Mesendoderm (in vitro differentiated cells): ENCODE results near the gene GNAZ.

Experiments
- DNase-seq: peaks from one replicate; pipeline ENCODE4 v3.0.0; 2013
- H2AK5ac ChIP-seq: 2 replicates; pipeline ENCODE4 v1.6.1; 2013; ENCODE audit warnings: low read length, inconsistent platforms
- H2BK120ac ChIP-seq: 2 replicates; pipeline ENCODE4 v1.6.1; 2013; ENCODE audit warnings: low read depth, mild to moderate bottlenecking, low read length, moderate library complexity, mixed read lengths
- H2BK15ac ChIP-seq: replicated peaks from 2 replicates; pipeline ENCODE4 v1.6.1; 2013; ENCODE audit warnings: low read depth, mild to moderate bottlenecking, moderate library complexity
- H2BK5ac ChIP-seq: 2 replicates; pipeline ENCODE4 v1.6.1; 2013; ENCODE audit warnings: low read length, inconsistent platforms
- H3K18ac ChIP-seq: 2 replicates; pipeline ENCODE4 v1.6.1; 2013; ENCODE audit warnings: mild to moderate bottlenecking, low read length, mixed read lengths
- H3K23ac ChIP-seq: one replicate; pipeline ENCODE4 v1.6.1; 2013; ENCODE audit warnings: low read length
- H3K27ac ChIP-seq: 2 replicates; pipeline ENCODE4 v1.5.1; 2013; ENCODE audit warnings: low read depth, mild to moderate bottlenecking, inconsistent platforms, low read length, moderate library complexity
- H3K27me3 ChIP-seq: 2 replicates; pipeline ENCODE4 v1.6.1; 2013; ENCODE audit warnings: low read length, control low read depth, mild to moderate bottlenecking, inconsistent platforms; ENCODE audit not compliant: insufficient read depth, poor library complexity
- H3K36me3 ChIP-seq: 2 replicates; pipeline ENCODE4 v1.6.1; 2013; ENCODE audit warnings: low read length, inconsistent platforms; ENCODE audit not compliant: control insufficient read depth, insufficient read depth
- H3K4ac ChIP-seq: one replicate; pipeline ENCODE4 v1.6.1; 2013; ENCODE audit warnings: low read depth, mild to moderate bottlenecking, low read length, moderate library complexity
- H3K4me1 ChIP-seq: 2 replicates; pipeline ENCODE4 v1.6.1; 2013; ENCODE audit warnings: low read depth, low read length, inconsistent platforms; ENCODE audit not compliant: control insufficient read depth
- H3K4me2 ChIP-seq: 2 replicates; pipeline ENCODE4 v1.6.1; 2013; ENCODE audit warnings: low read length
- H3K4me3 ChIP-seq: 2 replicates; pipeline ENCODE4 v1.5.1; 2013; ENCODE audit warnings: mild to moderate bottlenecking, low read length
- H3K56ac ChIP-seq: one replicate; pipeline ENCODE4 v1.6.1; 2013; ENCODE audit warnings: low read length
- H3K79me1 ChIP-seq: 2 replicates; pipeline ENCODE4 v1.6.1; 2013; ENCODE audit warnings: low read length, inconsistent platforms
- H3K79me2 ChIP-seq: 2 replicates; pipeline ENCODE4 v1.6.1; 2013; ENCODE audit warnings: mild to moderate bottlenecking, low read length; ENCODE audit not compliant: control insufficient read depth, insufficient read depth
- H3K9ac ChIP-seq: 2 replicates; pipeline ENCODE4 v1.6.1; 2013; ENCODE audit warnings: low read length, inconsistent platforms
- H4K5ac ChIP-seq: one replicate; pipeline ENCODE4 v1.6.1; 2013; ENCODE audit warnings: low read length
- H4K8ac ChIP-seq: one replicate; pipeline ENCODE4 v1.6.1; 2013; ENCODE audit warnings: low read depth, mild to moderate bottlenecking, control low read depth, low read length, moderate library complexity
- WGBS: extraction: QIAGEN DNeasy Blood & Tissue Kit; methylation state at CpG from one replicate; pipeline ENCODE4 v1.1.7; 2013; ENCODE audit warnings: low lambda C conversion rate, missing lambda C conversion rate; ENCODE audit not compliant: insufficient coverage; ENCODE audit errors: extremely low coverage; 5-methylcytosine and 5-hydroxymethylcytosine counted together

The GNAZ gene

GRCh38 chr22:23140385-23140784 lies 70.1 kb downstream of the GNAZ start:
- Histone ChIP-seq H3K79me1 (no peaks in the 10 kb centered on the region), H2BK15ac (no peak overlapping the region), H2AK5ac (no peak overlapping the region), H3K27ac (no peak overlapping the region), H3K4me2 (no peak overlapping the region), H3K27me3 (no peaks in the 10 kb centered on the region), H3K9ac (no peak overlapping the region), H2BK5ac (no peak overlapping the region), H3K4ac (no peak overlapping the region), H4K8ac (no peak overlapping the region), H3K23ac (no peak overlapping the region), H2BK120ac (no peak overlapping the region), H3K18ac (no peak overlapping the region), H3K56ac (no peak overlapping the region), H3K79me2 (no peaks in the 10 kb centered on the region), H4K5ac (no peak overlapping the region), H3K4me1 (peaks cover 2% of the 10 kb centered on the region), H3K36me3 (no peaks in the 10 kb centered on the region), H3K4me3 (no peak overlapping the region)
- no peak for DNase-seq

GRCh38 chr22:23142546-23143105 lies 72.3 kb downstream of the GNAZ start:
- H3K4me3 ChIP-seq: no peak overlapping the region
- H3K27ac ChIP-seq: no peak overlapping the region
- no peak overlapping the region for H2BK15ac ChIP-seq
- H3K27me3 ChIP-seq: no peaks in the 10 kb centered on the region
- no peak overlapping the region for H3K4me2 ChIP-seq
- H3K23ac ChIP-seq: no peak overlapping the region
- no peak overlapping the region for H4K5ac ChIP-seq
- no peaks in the 10 kb centered on the region for H3K36me3 ChIP-seq
- no peak overlapping the region for H2BK5ac ChIP-seq
- peaks cover 2% of the 10 kb centered on the region for H3K4me1 ChIP-seq
- no CpG with 5 or more reads among the region's 9 CpGs for WGBS
- no peak overlapping the region for H2BK120ac ChIP-seq
- no peak overlapping the region for H3K56ac ChIP-seq
- H3K79me1 ChIP-seq: no peaks in the 10 kb centered on the region
- no peak for DNase-seq
- H3K18ac ChIP-seq: no peak overlapping the region
- H3K79me2 ChIP-seq: no peaks in the 10 kb centered on the region
- H4K8ac ChIP-seq: no peak overlapping the region
- no peak overlapping the region for H3K4ac ChIP-seq
- H2AK5ac ChIP-seq: no peak overlapping the region
- H3K9ac ChIP-seq: no peak overlapping the region

GRCh38 chr22:23143119-23143518 lies 72.8 kb downstream of the GNAZ start:
- Histone ChIP-seq H2BK120ac (no peak overlapping the region), H3K23ac (no peak overlapping the region), H3K56ac (no peak overlapping the region), H3K36me3 (no peaks in the 10 kb centered on the region), H3K4me1 (peaks cover 2% of the 10 kb centered on the region), H3K4me2 (no peak overlapping the region), H2AK5ac (no peak overlapping the region), H3K4me3 (no peak overlapping the region), H3K18ac (no peak overlapping the region), H3K79me2 (no peaks in the 10 kb centered on the region), H2BK5ac (no peak overlapping the region), H4K8ac (no peak overlapping the region), H3K79me1 (no peaks in the 10 kb centered on the region), H3K27ac (no peak overlapping the region), H3K27me3 (no peaks in the 10 kb centered on the region), H2BK15ac (no peak overlapping the region), H3K9ac (no peak overlapping the region), H3K4ac (no peak overlapping the region), H4K5ac (no peak overlapping the region)
- no CpG with 5 or more reads among the region's 1 CpG for WGBS
- no peak for DNase-seq

GRCh38 chr22:23144432-23144831 lies 74.1 kb downstream of the GNAZ start:
- Histone ChIP-seq H3K56ac (no peak overlapping the region), H3K27me3 (no peaks in the 10 kb centered on the region), H3K4me1 (peaks cover 2% of the 10 kb centered on the region), H3K79me2 (no peaks in the 10 kb centered on the region), H2AK5ac (no peak overlapping the region), H3K36me3 (no peaks in the 10 kb centered on the region), H3K4ac (no peak overlapping the region), H4K8ac (no peak overlapping the region), H3K4me2 (no peak overlapping the region), H3K9ac (no peak overlapping the region), H4K5ac (no peak overlapping the region), H3K79me1 (no peaks in the 10 kb centered on the region), H2BK120ac (no peak overlapping the region), H3K27ac (no peak overlapping the region), H3K4me3 (no peak overlapping the region), H3K23ac (no peak overlapping the region), H2BK5ac (no peak overlapping the region), H2BK15ac (no peak overlapping the region), H3K18ac (no peak overlapping the region)
- WGBS: no CpG with 5 or more reads among the region's 4 CpGs
- DNase-seq: no peak

GRCh38 chr22:23144932-23145877 lies 74.9 kb downstream of the GNAZ start, which contains the start of gene RAB36:
Gene RAB36, plus strand, starts transcription at chr22:23145477. Its CDS starts 1,140 bp downstream, at chr22:23146617.
- Histone ChIP-seq H3K18ac (no peak within 1 kb of the TSS), H3K4ac (no peak within 1 kb of the TSS), H3K79me2 (no peaks in the 10 kb centered on the region), H2BK5ac (no peak within 1 kb of the TSS), H3K4me3 (no peak within 1 kb of the TSS), H4K5ac (no peak within 1 kb of the TSS), H2BK15ac (no peak within 1 kb of the TSS), H3K4me2 (peak within 1 kb of the TSS; percentile 82), H3K9ac (peak within 1 kb of the TSS; percentile 14), H3K23ac (no peak within 1 kb of the TSS), H3K4me1 (peaks cover 2% of the 10 kb centered on the region), H3K27me3 (no peaks in the 10 kb centered on the region), H3K79me1 (no peaks in the 10 kb centered on the region), H3K56ac (peak within 1 kb of the TSS; percentile 28), H2AK5ac (no peak within 1 kb of the TSS), H4K8ac (no peak within 1 kb of the TSS), H3K36me3 (no peaks in the 10 kb centered on the region), H2BK120ac (no peak within 1 kb of the TSS), H3K27ac (no peak within 1 kb of the TSS)
- peak; percentile 99 for DNase-seq
- WGBS: no CpG with 5 or more reads among the region's 62 CpGs
